IMR-90 (cell line): ENCODE measurements around the gene DLX3. TPM values are rescaled to one million over a fixed set of nuclear protein-coding genes. Genes with fewer than 3 reads are reported as not detected.

Experiments used
- ATAC-seq: fragments of 200-7000 bp; cut with Tn5 transposase; 2 replicates; pipeline ENCODE4 v1.9.1; 2020; ENCODE audit warnings: low read depth, mild to moderate bottlenecking, moderate library complexity
- BruUV-seq: library from RNA; stranded (reverse); fragments of 400-500 nt; replicated peaks from 2 replicates; lab custom pipeline; 2021; lab: Mats Ljungman, UMichigan
- CTCF ChIA-PET: fragments of 300-600 bp; formaldehyde crosslinking; extraction: SDS; loops from one replicate; lab custom pipeline; 2021; ENCODE audit warnings: antibody characterized with exemption; lab: Yijun Ruan, JAX
- POLR2A ChIA-PET: fragments of 300-600 bp; sonication (Branson Sonifier 250); formaldehyde crosslinking; loops from one replicate; lab custom pipeline; 2022; ENCODE audit warnings: antibody characterized with exemption; ENCODE audit not compliant: unreplicated experiment; lab: Charles Lee
- DNase-seq: peaks from one replicate; pipeline ENCODE4 v3.0.0; 2013
- H2AFZ ChIP-seq: replicated peaks from 2 replicates; pipeline ENCODE3; 2013; ENCODE audit warnings: low read length, mild to moderate bottlenecking; ENCODE audit not compliant: poor library complexity
- H2AK5ac ChIP-seq: 2 replicates; pipeline ENCODE4 v1.6.1; 2013; ENCODE audit warnings: low read depth, low read length, inconsistent platforms
- H2AK9ac ChIP-seq: replicated peaks from 2 replicates; pipeline ENCODE3; 2013; ENCODE audit warnings: mild to moderate bottlenecking, low read depth, low read length, moderate library complexity; ENCODE audit not compliant: poor library complexity
- H2BK120ac ChIP-seq: 2 replicates; pipeline ENCODE4 v1.6.1; 2013; ENCODE audit warnings: low read depth, low read length, inconsistent platforms
- H2BK15ac ChIP-seq: 3 replicates; pipeline ENCODE4 v1.6.1; 2013; ENCODE audit warnings: low read depth, low read length, inconsistent platforms
- H2BK20ac ChIP-seq: 2 replicates; pipeline ENCODE4 v1.6.1; 2013; ENCODE audit warnings: low read depth, mild to moderate bottlenecking, inconsistent platforms, low read length, moderate library complexity
- H2BK5ac ChIP-seq: 2 replicates; pipeline ENCODE4 v1.6.1; 2013; ENCODE audit warnings: mild to moderate bottlenecking, low read depth, low read length, inconsistent platforms; ENCODE audit not compliant: poor library complexity, severe bottlenecking
- H3K14ac ChIP-seq: replicated peaks from 2 replicates; pipeline ENCODE4 v1.6.1; 2013; ENCODE audit warnings: low read depth, low read length, inconsistent platforms
- H3K18ac ChIP-seq: 2 replicates; pipeline ENCODE4 v1.6.1; 2013; ENCODE audit warnings: low read depth, low read length, control low read depth
- H3K23ac ChIP-seq: 2 replicates; pipeline ENCODE4 v1.6.1; 2013; ENCODE audit warnings: low read depth, low read length, inconsistent platforms
- H3K27ac ChIP-seq: 2 replicates; pipeline ENCODE4 v1.5.1; 2013; ENCODE audit warnings: mild to moderate bottlenecking, control low read depth, low read length; ENCODE audit not compliant: insufficient read depth
- H3K27me3 ChIP-seq: 2 replicates; pipeline ENCODE4 v1.6.1; 2013; ENCODE audit warnings: low read length; ENCODE audit not compliant: control insufficient read depth, insufficient read depth
- H3K36me3 ChIP-seq: 2 replicates; pipeline ENCODE4 v1.6.1; 2013; ENCODE audit warnings: low read length, mixed read lengths; ENCODE audit not compliant: control insufficient read depth, insufficient read depth
- H3K4ac ChIP-seq: 2 replicates; pipeline ENCODE4 v1.6.1; 2013; ENCODE audit warnings: low read depth, low read length, inconsistent platforms
- H3K4me1 ChIP-seq: 2 replicates; pipeline ENCODE4 v1.6.1; 2013; ENCODE audit warnings: low read length, mixed read lengths; ENCODE audit not compliant: control insufficient read depth, insufficient read depth
- H3K4me2 ChIP-seq: 2 replicates; pipeline ENCODE4 v1.6.1; 2013; ENCODE audit warnings: low read depth, mild to moderate bottlenecking, control low read depth, low read length, moderate library complexity
- H3K4me3 ChIP-seq: 2 replicates; pipeline ENCODE4 v1.5.1; 2013; ENCODE audit warnings: low read depth, mild to moderate bottlenecking, control low read depth, low read length, moderate library complexity; ENCODE audit not compliant: insufficient read depth
- H3K56ac ChIP-seq: 2 replicates; pipeline ENCODE4 v1.6.1; 2013; ENCODE audit warnings: low read length, inconsistent platforms; ENCODE audit not compliant: insufficient read depth; ENCODE audit errors: extremely low read depth
- H3K79me1 ChIP-seq, 2 experiments: 2 replicates each; pipeline ENCODE4 v1.6.1; 2013; ENCODE audit warnings: low read length in 2 of 2, inconsistent platforms in 1 of 2, low read depth in 1 of 2
- H3K9ac ChIP-seq: 2 replicates; pipeline ENCODE4 v1.6.1; 2013; ENCODE audit warnings: low read depth, low read length, control low read depth
- H3K9me1 ChIP-seq: 2 replicates; pipeline ENCODE4 v1.6.1; 2013; ENCODE audit warnings: low read length, inconsistent platforms; ENCODE audit not compliant: insufficient read depth
- H3K9me3 ChIP-seq: 2 replicates; pipeline ENCODE4 v1.6.1; 2013; ENCODE audit warnings: low read length; ENCODE audit not compliant: control insufficient read depth, insufficient read depth
- H4K20me1 ChIP-seq: 2 replicates; pipeline ENCODE4 v1.6.1; 2013; ENCODE audit warnings: low read length, inconsistent platforms; ENCODE audit not compliant: insufficient read depth
- H4K5ac ChIP-seq: 2 replicates; pipeline ENCODE4 v1.6.1; 2013; ENCODE audit warnings: mild to moderate bottlenecking, low read depth, low read length, control low read depth
- H4K8ac ChIP-seq, 2 experiments: 2 replicates each; pipeline ENCODE4 v1.6.1; 2013; ENCODE audit warnings: low read depth in 2 of 2, low read length in 2 of 2, control low read depth in 1 of 2, inconsistent platforms in 1 of 2
- H4K91ac ChIP-seq: 2 replicates; pipeline ENCODE4 v1.6.1; 2013; ENCODE audit warnings: low read depth, low read length, inconsistent platforms; ENCODE audit not compliant: insufficient read depth
- CTCF ChIP-seq: conservative IDR thresholded peaks from 2 replicates; pipeline ENCODE4 v1.5.1; 2012; ENCODE audit warnings: mild to moderate bottlenecking, low read depth, low read length, improper control_type of control experiment
- RAD21 ChIP-seq: IDR thresholded peaks from 2 replicates; pipeline ENCODE4 v1.6.1; 2012; ENCODE audit warnings: low read length, improper control_type of control experiment
- SMC3 ChIP-seq: fragments of 150-350 bp; IDR thresholded peaks from 2 replicates; pipeline ENCODE4 v1.6.1; 2016; ENCODE audit warnings: low read depth, mild to moderate bottlenecking, antibody characterized with exemption, low read length, moderate library complexity
- USF2 ChIP-seq: fragments of 150-350 bp; IDR thresholded peaks from 2 replicates; pipeline ENCODE4 v1.6.1; 2017; ENCODE audit warnings: mild to moderate bottlenecking, antibody characterized with exemption, low read length, low read depth
- WGBS, 2 experiments: methylation state at CpG; one replicate each; pipeline versions ENCODE4 v1.1.5 to v1.1.7; 2013; ENCODE audit warnings: missing lambda C conversion rate in 2 of 2; ENCODE audit not compliant: insufficient read length in 1 of 2; ENCODE audit errors: extremely low coverage in 2 of 2; 5-methylcytosine and 5-hydroxymethylcytosine counted together
- dilution Hi-C: fragments of 300-500 bp; cut with HindIII; formaldehyde crosslinking; loops from one replicate; pipeline ENCODE4 v1.14.3; 2018; ENCODE audit warnings: low sequenced_read_pairs; ENCODE audit not compliant: unreplicated experiment
- in situ Hi-C: fragments of 300-500 bp; cut with MboI; formaldehyde crosslinking; loops from 3 replicates; pipeline ENCODE4 v1.14.3; 2019; ENCODE audit warnings: low sequenced_read_pairs, inconsistent platforms, mixed read lengths
- intact Hi-C: fragments of 100-400 bp; cut with micrococcal nuclease; formaldehyde crosslinking; loops from 2 replicates; pipeline ENCODE4 v1.10.0; 2022
- polyA plus RNA-seq, 3 experiments: library from polyadenylated mRNA; depleted of rRNA; stranded (reverse); fragments of >200 nt; gene quantifications; 2 replicates each; pipeline ENCODE4 v1.2.3, GENCODE V29; 2012; ENCODE audit warnings: low replicate concordance in 1 of 3
- total RNA-seq: library from RNA; depleted of rRNA; stranded (reverse); fragments of >200 nt; gene quantifications from 2 replicates; pipeline ENCODE4 v1.2.3, GENCODE V29; 2012

The DLX3 gene
- total and polyA plus RNA-seq, 2 of the 4 experiments (the other 2 are of a cell fraction), result not detected

GRCh38 chr17:49952209-49952911 lies 42.7 kb downstream of the DLX3 start:
- H3K4me3 ChIP-seq, result no peak overlapping the region
- no peak overlapping the region for H3K23ac ChIP-seq
- TF ChIP-seq SMC3 (peak; percentile 39), USF2 (no peak), RAD21 (peak; percentile 56), CTCF (peak; percentile 68)
- no peak overlapping the region for H3K9ac ChIP-seq
- H2BK15ac ChIP-seq, result no peak overlapping the region
- H3K36me3 ChIP-seq, result no peaks in the 10 kb centered on the region
- H3K9me1 ChIP-seq, result 0 out of 2 replicates have a peak, but pooled peaks cover 6% of the 10 kb centered on the region
- no peaks in the 10 kb centered on the region for H3K4me1 ChIP-seq
- H3K14ac ChIP-seq, result no peak overlapping the region
- H4K91ac ChIP-seq, result no peak overlapping the region
- no peaks in the 10 kb centered on the region for H3K79me1 ChIP-seq
- H2AK5ac ChIP-seq, result no peak overlapping the region
- in situ Hi-C loops, result no loop called here
- CTCF ChIA-PET, result interaction anchor here (0.6 to 2.1 kb wide), 10 partner anchors 10 to 64 kb away, joined by 3 to 8 read pairs (median 3); no protein-coding TSS in a partner anchor
- WGBS, 2 experiments, result 40% methylated on average over 1 of the region's 7 CpGs; no CpG with 5 or more reads in 1 of the 2 experiments
- H2AFZ ChIP-seq, result peak overlapping the region; percentile 33
- DNase-seq (peak; percentile 40), ATAC-seq (peak; percentile 85)
- POLR2A ChIA-PET, result no interaction called here
- no peak overlapping the region for H2AK9ac ChIP-seq
- H4K20me1 ChIP-seq, result peaks cover 4% of the 10 kb centered on the region
- H3K27ac ChIP-seq, result no peak overlapping the region
- no peak overlapping the region for H3K18ac ChIP-seq
- no peak overlapping the region for H4K5ac ChIP-seq
- H3K4me2 ChIP-seq, result no peak overlapping the region
- no TSS peak for BruUV-seq
- H2BK20ac ChIP-seq, result no peak overlapping the region
- H2BK120ac ChIP-seq, result no peak overlapping the region
- no peaks in the 10 kb centered on the region for H3K9me3 ChIP-seq
- intact Hi-C loops, result loop anchor here (5.0 kb wide), 1 partner anchor 45 kb away; the partner anchor contains the start of gene DLX3
- no peak overlapping the region for H2BK5ac ChIP-seq
- H3K27me3 ChIP-seq, result peaks cover 79% of the 10 kb centered on the region
- H4K8ac ChIP-seq, result no peak overlapping the region
- H3K4ac ChIP-seq, result no peak overlapping the region
- no peak overlapping the region for H3K56ac ChIP-seq
- dilution Hi-C loops, result no loop called here
